Ishikawa (cell line): Measurements from ENCODE around the gene NPHP4.

Source experiments
- CEBPB ChIP-seq: IDR thresholded peaks from 2 replicates; pipeline ENCODE4 v1.6.1; 2012
- CREB1 ChIP-seq: IDR thresholded peaks from 2 replicates; pipeline ENCODE4 v1.6.1; 2012; ENCODE audit warnings: low read depth
- EGR1 ChIP-seq: IDR thresholded peaks from 2 replicates; pipeline ENCODE4 v1.6.1; 2012
- EP300 ChIP-seq: IDR thresholded peaks from 2 replicates; pipeline ENCODE4 v1.6.1; 2012; ENCODE audit warnings: borderline replicate concordance
- FOXM1 ChIP-seq: IDR thresholded peaks from 2 replicates; pipeline ENCODE4 v1.6.1; 2012; ENCODE audit warnings: low read depth, borderline replicate concordance
- MAX ChIP-seq: IDR thresholded peaks from 2 replicates; pipeline ENCODE4 v1.6.1; 2012
- NFIC ChIP-seq: IDR thresholded peaks from 2 replicates; pipeline ENCODE4 v1.6.1; 2012
- RAD21 ChIP-seq: IDR thresholded peaks from 2 replicates; pipeline ENCODE4 v1.6.1; 2012; ENCODE audit warnings: low read depth
- TAF1 ChIP-seq: IDR thresholded peaks from 2 replicates; pipeline ENCODE4 v1.6.1; 2012; ENCODE audit warnings: low read depth, mild to moderate bottlenecking
- TCF12 ChIP-seq: IDR thresholded peaks from 2 replicates; pipeline ENCODE4 v1.6.1; 2012; ENCODE audit warnings: low read depth
- TEAD4 ChIP-seq: IDR thresholded peaks from 2 replicates; pipeline ENCODE4 v1.6.1; 2012
- USF1 ChIP-seq: IDR thresholded peaks from 2 replicates; pipeline ENCODE4 v1.6.1; 2012
- YY1 ChIP-seq: IDR thresholded peaks from 2 replicates; pipeline ENCODE4 v1.6.1; 2012; ENCODE audit warnings: low read depth

GRCh38 chr1:5891736-5892135, 100.5 kb downstream of the NPHP4 start:
- TF ChIP-seq RAD21 (no peak), CREB1 (no peak), TAF1 (no peak), YY1 (no peak), MAX (no peak), USF1 (no peak), EGR1 (no peak), TCF12 (no peak), EP300 (no peak), CEBPB (no peak), FOXM1 (no peak), TEAD4 (no peak), NFIC (no peak)
